Measurements from ENCODE around the gene CACNA2D1.

- no peak for TF ChIP-seq CTCF (IDR thresholded peaks at IDR 0.05)
- TF ChIP-seq POLR2A (IDR thresholded peaks at IDR 0.05): no peak
Measured at GRCh38 chr7:82467020-82467419, 23.4 kb upstream of the CACNA2D1 start.
